GM18517 (cell line): ENCODE measurements around the gene KCP.
"Not testable (repeated sequence)": the region's sequence is repeated elsewhere in the genome, so short reads cannot be mapped to it uniquely, and the experiment has no call there.

ENCODE experiments used
- ATAC-seq: cut with Tn5 transposase; IDR thresholded peaks from one replicate; pipeline ENCODE4 v1.9.1; 2021; ENCODE audit warnings: mild to moderate bottlenecking, moderate library complexity; ENCODE audit not compliant: unreplicated experiment

KCP gene

DNA sequence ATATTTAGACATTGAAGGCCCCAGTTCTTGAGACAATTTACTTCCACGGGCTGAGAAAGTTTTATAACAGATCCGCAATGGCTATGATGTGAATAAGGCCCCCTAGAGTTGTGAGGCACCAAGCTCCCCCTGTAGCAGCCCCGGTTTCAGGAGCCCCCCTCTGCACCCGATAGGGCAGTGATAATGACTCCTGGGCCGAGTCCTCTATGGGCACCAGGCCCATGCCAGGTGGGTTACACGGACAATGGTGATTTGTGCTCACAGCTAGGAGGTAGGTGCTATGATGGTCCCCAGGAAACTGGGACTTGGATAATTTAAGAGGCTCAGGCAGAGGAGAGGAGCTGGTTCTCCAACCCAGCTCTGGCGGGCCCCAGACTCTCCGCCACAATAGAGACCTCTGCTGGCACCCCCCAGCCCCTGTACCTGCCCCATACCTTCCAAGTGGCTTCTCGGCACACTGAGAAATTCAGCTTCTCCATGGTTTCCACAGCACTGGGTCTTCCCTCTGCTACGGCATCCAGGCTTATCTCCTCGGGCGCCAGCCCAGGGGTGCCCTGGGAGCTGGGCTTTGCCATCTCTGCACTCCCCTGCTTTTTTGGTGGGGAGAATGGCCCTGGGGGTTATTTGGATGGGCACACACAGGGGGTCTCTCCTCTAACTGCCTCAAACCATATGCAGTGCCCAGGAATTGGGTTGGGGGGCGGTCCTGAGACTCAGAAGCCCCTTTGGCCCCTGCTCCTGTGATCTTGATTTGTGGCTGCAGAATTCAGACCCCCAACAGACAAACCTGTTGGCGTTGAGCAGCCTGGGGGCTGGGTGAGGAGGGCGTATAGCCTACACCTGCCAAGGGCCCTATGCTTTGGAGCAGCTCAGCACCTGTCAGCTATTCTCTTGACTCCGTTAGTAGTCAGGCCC is 12.2 kb upstream of the KCP start:
- ATAC-seq, result no peak

GRCh38 chr7:128921866-128922440 is 11.4 kb upstream of the KCP start:
- no peak for ATAC-seq

- ATAC-seq, result no peak
Measured at GRCh38 chr7:128920913-128921582, 10.5 kb upstream of the KCP start.

DNA sequence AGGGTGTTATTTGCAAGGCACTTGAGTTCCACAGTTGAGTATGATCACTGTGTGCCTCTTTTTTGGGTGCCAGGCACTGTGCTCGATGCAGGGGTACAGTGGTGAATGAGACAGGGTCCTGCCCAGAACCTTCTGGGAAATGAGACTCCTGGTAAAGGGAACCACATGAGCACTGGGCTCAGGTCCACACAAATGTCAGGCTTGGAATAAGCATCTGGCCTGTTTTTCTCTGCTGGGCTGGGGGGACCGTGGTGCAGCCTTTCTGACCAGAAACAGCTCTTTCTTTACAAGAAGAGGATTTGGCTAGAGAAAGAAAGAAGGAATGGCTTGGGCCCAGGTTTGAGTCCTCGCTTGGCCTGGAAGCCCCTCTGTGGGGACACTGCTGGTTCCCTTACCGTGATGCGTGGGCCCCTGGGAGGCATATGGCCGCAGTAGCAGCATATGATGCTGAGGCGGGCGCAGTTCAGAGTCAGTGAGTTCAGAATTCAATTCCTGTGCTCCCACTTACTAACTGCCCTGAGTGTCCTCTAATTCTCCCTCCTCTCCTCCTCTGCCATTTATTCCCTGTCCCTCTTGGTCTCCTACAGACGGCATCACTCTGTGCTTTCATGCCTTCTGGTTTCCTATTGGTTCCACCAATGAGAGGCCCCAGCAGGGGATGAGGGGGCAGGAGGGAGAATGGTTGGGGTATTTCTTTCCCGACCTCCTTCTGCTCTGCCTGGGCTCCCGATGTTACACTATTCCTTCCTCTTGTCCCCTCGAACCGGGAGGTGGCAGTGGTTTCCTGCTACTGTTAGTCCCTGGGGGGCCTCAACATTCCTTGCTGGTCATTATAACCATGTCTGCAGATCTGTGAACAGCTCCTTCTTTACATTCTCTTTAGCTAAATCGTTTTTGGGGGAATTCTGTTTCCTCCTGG is 9.6 kb upstream of the KCP start:
- no peak for ATAC-seq

DNA sequence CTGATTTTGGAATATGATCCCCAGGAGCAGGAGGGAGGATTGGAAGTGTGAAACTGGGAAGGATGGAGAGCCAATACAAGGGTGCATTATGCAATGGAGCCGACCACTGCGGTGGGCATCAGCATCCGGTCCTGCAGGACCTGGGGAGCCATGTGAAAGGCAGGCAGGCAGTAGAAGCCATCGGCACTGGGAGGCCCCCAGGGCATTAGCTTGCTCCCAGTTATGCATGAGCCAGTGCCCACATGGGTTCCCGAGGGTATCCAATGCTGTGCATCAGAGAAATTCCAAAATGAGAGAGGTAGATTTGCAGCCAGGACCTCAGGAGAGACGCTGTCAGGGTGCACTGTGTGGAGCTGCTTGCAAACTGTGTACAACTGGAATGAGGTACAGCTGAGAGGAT is 8.7 kb upstream of the KCP start:
- ATAC-seq, result no peak

GRCh38 chr7:128918016-128918665 is 7.6 kb upstream of the KCP start:
- no peak for ATAC-seq

- no peak for ATAC-seq
Measured at GRCh38 chr7:128917122-128917521, 6.6 kb upstream of the KCP start.

- no peak for ATAC-seq
Measured at GRCh38 chr7:128916643-128916915, 6.1 kb upstream of the KCP start.

GRCh38 chr7:128915841-128916642 is 5.5 kb upstream of the KCP start:
- ATAC-seq, result no peak

GRCh38 chr7:128915271-128915819 is 4.8 kb upstream of the KCP start:
- ATAC-seq, result no peak

GRCh38 chr7:128914566-128915151 is 4.2 kb upstream of the KCP start:
- no peak for ATAC-seq

GRCh38 chr7:128913870-128914565 is 3.5 kb upstream of the KCP start:
- no peak for ATAC-seq

GRCh38 chr7:128912709-128913495 is 2.4 kb upstream of the KCP start:
- not testable (repeated sequence) for ATAC-seq

DNA sequence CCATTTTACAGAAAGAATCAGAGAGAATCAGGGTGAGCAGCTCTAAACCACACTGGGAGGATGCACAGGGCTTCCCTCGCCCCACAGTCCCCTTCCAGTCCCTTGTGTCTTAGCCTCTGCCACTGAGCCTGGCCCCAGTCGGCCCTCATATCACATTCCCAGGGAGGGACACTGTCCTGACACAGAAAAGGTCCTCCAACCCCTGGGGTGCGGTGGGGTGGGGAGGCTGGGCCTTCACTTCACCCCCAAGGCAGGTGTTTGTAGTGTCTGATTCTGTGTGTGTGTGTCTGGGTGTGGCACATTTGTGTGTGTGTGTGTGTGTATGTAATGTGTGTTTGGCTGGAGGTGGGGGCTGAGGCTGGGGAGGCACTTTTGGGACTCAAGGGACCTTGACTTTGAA is 1.8 kb upstream of the KCP start:
- no peak for ATAC-seq

DNA sequence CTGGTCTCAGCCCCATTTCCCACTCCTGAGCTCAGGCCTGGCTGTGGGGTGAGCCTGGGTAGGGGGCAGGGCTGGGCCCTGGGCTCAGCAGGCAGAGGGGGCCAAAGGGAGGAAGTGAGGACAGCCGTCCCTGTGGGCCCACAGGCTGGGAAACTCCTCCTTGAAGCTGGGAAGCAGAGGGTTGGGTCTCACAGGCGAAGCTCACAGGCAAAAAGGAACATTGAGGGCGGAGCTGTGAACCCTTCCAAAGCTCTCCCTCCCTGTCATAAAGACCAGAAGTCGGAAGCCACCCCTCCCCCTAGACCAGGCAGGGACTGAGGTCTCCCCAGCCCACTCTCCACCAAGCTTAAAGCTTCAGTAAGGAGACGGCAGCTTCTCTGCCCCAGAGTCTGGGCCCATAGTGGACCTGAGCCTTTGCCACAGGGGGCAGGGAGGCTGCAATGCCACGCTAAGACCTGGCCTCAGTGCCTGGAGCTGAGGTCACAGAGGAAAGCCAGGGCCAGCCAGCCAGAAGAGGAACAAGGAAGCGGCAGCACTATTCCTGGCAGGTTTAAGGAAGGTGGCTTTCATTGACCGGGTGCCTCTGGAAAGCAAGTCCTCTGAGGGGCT is 1.0 kb upstream of the KCP start:
- ATAC-seq, result no peak

DNA sequence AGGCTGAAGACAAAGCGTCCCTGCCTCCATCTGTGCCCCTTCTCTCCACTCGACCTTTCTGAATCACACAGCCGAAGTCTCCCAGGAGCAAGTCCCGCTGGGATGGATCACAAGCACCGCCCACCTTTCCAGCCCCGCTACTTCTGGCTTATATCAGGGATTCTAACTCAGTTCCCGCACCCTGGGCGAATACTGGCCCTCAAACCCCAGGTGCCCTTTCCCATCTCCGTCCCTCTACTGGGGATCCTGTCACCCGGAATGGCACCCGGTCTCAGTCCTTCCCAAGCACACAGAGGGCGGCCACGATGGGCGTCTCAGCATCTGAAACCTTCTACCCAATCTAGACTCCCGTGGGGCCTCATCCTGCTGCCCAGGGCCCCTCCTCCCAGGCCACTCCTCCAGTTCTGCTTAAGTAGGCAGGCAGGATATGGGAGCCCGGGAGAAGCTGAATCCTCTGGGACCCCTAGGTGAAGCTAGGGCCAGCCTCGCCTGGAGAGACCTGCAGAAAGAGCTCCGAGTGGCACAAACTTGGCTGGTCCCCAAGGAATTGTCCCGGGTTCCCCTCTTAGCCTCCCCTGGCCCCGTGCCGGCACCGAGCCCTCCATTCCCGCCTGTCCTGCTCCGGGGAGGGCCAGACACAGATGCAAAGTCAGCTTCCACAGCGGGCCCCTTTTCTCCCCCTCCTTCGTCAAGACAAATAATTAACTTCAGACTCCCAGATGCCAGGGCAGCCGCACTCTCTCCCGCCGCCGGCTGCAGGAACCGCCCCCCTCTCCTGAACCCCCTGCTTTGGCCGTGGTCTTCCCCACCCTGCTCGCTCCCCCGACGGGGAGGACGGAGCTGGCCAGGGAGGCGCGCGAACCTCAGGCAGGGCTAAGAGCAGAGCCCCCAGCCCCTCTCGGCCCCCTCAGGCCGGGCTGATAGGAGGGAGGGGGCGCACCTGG is 612 bp downstream of the KCP start:
- no peak for ATAC-seq
